Coronary artery (tissue), 2 donors: ENCODE results near the gene TROAP.
A peak's percentile ranks its signal among the peaks of the same experiment; 100 is the strongest.
"Not testable (repeated sequence)": the region's sequence is repeated elsewhere in the genome, so short reads cannot be mapped to it uniquely, and the experiment has no call there.

Experiments used
- DNase-seq: peaks from one replicate; pipeline ENCODE4 v3.0.0-alpha.2; 2017; ENCODE audit warnings: low spot score
- H3K27ac ChIP-seq, 2 donors: fragments of 200-600 bp; sonication (generic); one replicate each; pipeline ENCODE4 v1.5.1; 2016 to 2019
- H3K4me3 ChIP-seq: fragments of 200-600 bp; sonication (generic); 2 replicates; pipeline ENCODE4 v1.5.1; 2016; ENCODE audit warnings: mild to moderate bottlenecking, moderate library complexity
- CTCF ChIP-seq: fragments of 200-600 bp; sonication (generic); IDR thresholded peaks from one replicate; pipeline ENCODE4 v1.5.1; 2019; ENCODE audit warnings: antibody characterized with exemption

Gene TROAP

GRCh38 chr12:49305762-49306510 is 17.1 kb upstream of the TROAP start:
- H3K4me3 ChIP-seq: no peak overlapping the region
- no peak for DNase-seq
- no peak for TF ChIP-seq CTCF
- H3K27ac ChIP-seq: no peak overlapping the region

DNA sequence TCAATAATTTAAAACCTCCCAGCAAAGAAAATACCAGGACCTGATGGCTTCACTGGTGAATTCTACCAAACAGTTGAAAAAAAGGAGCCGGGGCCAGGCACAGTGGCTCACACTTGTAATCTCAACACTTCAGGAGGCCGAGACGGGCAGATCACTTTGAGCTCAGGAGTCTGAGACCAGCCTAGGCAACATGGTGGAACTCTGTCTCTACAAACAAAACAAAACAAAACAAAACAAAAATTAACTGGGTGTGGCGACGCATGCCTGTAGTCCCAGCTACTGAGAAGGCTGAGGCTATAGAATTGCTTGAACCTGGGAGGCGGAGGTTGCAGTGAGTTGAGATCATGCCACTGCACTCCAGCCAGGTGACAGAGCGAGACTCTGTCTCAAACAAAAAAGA is 13.7 kb upstream of the TROAP start:
- Histone ChIP-seq H3K27ac (no peak overlapping the region), H3K4me3 (no peak overlapping the region)
- TF ChIP-seq CTCF: no peak
- DNase-seq: no peak

DNA sequence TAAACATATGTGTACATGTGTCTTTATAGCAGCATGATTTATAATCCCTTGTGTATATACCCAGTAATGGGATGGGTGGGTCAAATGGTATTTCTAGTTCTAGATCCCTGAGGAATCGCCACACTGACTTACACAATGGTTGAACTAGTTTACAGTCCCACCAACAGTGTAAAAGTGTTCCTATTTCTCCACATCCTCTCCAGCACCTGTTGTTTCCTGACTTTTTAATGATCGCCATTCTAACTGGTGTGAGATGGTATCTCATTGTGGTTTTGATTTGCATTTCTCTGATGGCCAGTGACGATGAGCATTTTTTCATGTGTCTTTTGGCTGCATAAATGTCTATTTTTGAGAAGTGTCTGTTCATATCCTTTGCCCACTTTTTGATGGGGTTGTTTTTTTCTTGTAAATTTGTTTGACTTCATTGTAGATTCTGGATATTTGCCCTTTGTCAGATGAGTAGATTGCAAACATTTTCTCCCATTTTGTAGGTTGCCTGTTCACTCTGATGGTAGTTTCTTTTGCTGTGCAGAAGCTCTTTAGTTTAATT is 12.5 kb upstream of the TROAP start:
- DNase-seq, H3K27ac ChIP-seq, H3K4me3 ChIP-seq: not testable (repeated sequence)

DNA sequence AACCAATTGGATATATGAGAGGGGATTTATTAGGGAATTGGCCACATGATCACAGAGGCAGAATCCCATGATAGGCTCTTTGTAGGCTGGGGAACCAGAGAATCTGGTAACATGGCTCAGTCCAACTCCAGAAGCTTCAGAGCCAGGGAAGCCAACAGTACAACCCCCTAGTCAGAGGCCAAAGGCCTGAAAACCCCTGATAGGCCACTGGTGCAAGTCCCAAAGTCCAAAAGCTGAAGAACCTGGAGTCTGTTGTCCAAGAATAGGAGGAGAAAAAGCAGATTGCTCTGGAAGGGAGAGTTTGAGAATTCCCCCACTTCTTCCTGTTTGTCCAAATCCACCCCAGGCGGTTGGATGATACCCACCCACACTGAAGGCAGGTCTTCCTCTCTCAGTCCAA is 8.2 kb upstream of the TROAP start:
- Histone ChIP-seq H3K4me3 (no peak overlapping the region), H3K27ac (no peak overlapping the region)
- TF ChIP-seq CTCF: no peak
- no peak for DNase-seq

DNA sequence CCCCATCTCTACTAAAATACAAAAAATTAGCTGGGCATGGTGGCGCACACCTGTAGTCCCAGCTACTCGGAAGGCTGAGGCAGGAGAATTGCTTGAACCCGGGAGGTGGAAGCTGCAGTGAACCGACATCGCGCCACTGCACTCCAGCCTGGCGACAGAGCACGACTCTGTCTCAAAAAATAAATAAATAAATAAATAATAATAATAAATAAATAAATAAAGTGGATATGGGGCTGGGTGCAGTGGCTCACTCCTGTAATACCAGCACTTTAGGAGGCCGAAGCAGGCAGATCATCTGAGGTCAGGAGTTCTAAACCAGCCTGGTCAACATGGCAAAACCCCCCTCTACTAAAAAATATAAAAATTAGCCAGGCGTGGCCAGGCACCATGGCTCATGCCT is 5.9 kb upstream of the TROAP start:
- not testable (repeated sequence) for DNase-seq

DNA sequence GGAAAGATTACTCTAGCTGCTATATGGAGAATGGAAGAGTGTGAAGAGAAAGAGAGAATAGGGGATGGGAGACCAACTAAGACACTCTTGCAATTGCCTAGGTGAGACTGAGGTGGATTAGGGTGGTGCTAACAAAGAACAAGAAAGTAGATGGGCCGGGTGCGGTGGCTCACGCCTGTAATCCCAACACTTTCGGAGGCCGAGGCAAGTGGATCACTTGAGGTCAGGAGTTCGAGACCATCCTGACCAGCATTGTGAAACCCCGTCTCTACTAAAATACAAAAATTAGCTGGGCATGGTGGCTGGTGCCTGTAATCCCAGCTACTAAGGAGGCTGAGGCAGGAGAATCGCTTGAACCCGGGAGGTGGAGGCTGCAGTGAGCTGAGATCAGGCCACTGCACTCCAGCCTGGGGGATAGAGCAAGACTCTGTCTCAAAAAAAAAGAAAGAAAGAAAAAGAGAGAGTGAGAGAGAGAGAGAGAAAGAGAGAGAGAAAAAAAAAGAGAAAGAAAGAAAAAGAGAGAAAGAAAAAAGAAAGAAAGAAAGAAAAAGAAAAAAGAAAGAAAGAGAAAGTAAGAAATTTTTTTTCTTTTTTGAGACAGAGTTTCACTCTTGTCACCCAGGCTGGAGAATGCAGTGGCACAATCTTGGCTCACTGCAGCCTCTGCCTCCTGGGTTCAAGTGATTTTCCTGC is 2.5 kb upstream of the TROAP start:
- not testable (repeated sequence) for H3K27ac ChIP-seq, H3K4me3 ChIP-seq, DNase-seq

More for the DNA sequence above, 5.9 kb upstream of the TROAP start:
- not testable (repeated sequence) for H3K4me3 ChIP-seq, H3K27ac ChIP-seq

GRCh38 chr12:49322367-49322707 is 718 bp upstream of the TROAP start:
- Histone ChIP-seq H3K27ac (peak overlapping the region in 1 of 2 donors; percentile 66), H3K4me3 (peak overlapping the region; percentile 77)
- no peak for TF ChIP-seq CTCF

DNA sequence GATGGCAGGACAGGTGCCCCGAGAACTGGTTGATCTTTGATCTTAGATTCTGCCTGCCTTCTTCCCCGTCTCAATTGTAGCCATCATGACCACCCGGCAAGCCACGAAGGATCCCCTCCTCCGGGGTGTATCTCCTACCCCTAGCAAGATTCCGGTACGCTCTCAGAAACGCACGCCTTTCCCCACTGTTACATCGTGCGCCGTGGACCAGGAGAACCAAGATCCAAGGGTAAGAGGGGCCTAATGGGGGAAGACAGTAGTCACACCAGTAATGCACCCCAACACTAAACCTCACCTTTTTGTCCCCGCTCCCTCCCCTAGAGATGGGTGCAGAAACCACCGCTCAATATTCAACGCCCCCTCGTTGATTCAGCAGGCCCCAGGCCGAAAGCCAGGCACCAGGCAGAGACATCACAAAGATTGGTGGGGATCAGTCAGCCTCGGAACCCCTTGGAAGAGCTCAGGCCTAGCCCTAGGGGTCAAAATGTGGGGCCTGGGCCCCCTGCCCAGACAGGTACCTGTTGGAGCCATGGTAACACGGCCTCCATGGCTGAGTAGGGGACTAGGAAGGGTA is 556 bp downstream of the TROAP start:
- H3K4me3 ChIP-seq: peak overlapping the region; percentile 77
- no peak overlapping the region for H3K27ac ChIP-seq
- no peak for TF ChIP-seq CTCF
- DNase-seq: no peak

More at GRCh38 chr12:49322367-49322707, 718 bp upstream of the TROAP start:
- DNase-seq: no peak
